ENCODE data around the gene MARCKS.

The MARCKS gene, protein sequence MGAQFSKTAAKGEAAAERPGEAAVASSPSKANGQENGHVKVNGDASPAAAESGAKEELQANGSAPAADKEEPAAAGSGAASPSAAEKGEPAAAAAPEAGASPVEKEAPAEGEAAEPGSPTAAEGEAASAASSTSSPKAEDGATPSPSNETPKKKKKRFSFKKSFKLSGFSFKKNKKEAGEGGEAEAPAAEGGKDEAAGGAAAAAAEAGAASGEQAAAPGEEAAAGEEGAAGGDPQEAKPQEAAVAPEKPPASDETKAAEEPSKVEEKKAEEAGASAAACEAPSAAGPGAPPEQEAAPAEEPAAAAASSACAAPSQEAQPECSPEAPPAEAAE

DNA sequence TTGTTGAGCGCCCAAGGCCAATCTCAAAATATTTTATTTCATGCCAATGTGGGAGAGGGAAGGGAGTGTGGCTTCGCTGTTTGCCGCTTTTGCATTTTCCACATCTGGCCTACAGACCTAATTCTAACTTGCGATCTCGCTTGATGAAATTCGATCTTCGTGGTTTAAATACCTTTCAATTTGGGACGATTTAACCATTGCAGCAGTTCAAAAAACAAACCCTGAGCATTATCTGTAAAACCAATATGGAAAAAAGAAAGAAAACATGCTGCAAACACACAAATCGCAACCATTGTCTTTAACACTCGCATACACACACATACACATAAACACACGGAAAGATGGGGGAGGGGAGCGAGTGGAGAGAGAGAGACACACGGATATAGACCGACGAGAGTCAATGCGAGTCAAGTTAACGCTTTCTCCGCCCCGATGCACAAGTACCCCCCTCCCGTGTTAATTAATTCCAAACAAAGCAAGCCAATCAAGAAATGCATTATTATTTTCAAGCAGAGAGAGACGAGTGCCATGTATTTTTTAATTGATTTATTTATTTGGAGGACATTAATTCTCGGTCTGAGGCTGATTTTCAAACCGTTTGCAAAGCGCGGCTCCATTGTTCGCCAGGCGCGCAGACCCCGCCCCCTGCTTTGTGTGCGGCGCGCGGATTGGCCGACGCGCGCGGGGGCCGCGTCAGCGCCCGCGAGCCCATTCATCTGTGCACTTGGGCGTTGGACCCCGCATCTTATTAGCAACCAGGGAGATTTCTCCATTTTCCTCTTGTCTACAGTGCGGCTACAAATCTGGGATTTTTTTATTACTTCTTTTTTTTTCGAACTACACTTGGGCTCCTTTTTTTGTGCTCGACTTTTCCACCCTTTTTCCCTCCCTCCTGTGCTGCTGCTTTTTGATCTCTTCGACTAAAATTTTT, at the start of gene MARCKS:
Gene MARCKS (plus strand): TSS at position 721 of the 931 bp plus-strand sequence. CDS start 401 bp downstream, outside the sequence.
- peak; percentile 96 for DNase-seq (ENCODE audit: low read depth)
- TF ChIP-seq, protein P1, sequence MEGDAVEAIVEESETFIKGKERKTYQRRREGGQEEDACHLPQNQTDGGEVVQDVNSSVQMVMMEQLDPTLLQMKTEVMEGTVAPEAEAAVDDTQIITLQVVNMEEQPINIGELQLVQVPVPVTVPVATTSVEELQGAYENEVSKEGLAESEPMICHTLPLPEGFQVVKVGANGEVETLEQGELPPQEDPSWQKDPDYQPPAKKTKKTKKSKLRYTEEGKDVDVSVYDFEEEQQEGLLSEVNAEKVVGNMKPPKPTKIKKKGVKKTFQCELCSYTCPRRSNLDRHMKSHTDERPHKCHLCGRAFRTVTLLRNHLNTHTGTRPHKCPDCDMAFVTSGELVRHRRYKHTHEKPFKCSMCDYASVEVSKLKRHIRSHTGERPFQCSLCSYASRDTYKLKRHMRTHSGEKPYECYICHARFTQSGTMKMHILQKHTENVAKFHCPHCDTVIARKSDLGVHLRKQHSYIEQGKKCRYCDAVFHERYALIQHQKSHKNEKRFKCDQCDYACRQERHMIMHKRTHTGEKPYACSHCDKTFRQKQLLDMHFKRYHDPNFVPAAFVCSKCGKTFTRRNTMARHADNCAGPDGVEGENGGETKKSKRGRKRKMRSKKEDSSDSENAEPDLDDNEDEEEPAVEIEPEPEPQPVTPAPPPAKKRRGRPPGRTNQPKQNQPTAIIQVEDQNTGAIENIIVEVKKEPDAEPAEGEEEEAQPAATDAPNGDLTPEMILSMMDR (conservative IDR thresholded peaks at IDR 0.05; ENCODE audit: low read depth, low read length): no peak
- H3K4me3 ChIP-seq (ENCODE audit: low read depth, low read length): peak within 1 kb of the TSS; percentile 99

DNA sequence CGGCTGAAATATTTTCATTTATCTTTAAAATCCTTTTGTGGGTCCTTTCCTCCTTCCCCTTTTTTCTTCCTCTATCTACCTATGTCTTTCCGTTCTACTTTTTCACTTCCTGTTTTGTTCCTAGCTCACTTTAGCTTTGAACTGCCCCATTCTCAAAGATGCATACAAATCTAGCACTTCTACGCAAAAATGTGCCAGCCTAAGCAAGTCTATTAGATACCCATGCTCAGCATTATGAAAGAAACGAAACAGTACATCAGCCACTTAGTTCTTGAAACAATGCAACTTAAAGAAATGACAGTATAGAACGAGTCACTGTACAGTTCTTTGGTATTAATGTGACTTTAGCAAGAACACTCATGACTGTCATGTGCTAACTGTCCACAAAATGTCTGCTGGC, 47.3 kb upstream of the MARCKS start:
- DNase-seq (ENCODE audit: low read depth): no peak
- TF ChIP-seq, protein P1 (conservative IDR thresholded peaks at IDR 0.05; ENCODE audit: low read depth, low read length): no peak
- H3K4me3 ChIP-seq (ENCODE audit: low read depth, low read length): no peak overlapping the region

DNA sequence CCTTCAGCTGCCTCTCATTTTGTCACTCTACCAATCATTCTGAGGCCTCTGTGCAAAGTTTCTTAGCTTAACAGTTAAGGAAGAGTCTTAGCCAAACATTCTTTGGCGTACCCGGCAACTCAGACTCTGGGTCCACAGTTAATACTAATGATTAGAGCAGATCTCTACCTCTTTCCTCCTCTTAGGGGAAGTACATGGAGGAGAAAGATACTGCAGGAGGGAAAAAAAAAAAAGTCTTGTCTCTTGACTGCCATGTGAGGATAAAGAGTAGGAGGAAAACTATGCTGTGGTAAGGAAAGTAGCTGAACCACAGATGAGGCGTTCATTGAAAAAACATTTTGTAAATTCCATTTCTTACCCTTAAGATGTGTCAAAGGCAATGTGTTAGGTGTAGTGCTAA, 44.0 kb upstream of the MARCKS start:
- TF ChIP-seq, protein P1 (conservative IDR thresholded peaks at IDR 0.05; ENCODE audit: low read depth, low read length): no peak
- peak; percentile 93 for DNase-seq (ENCODE audit: low read depth)
- H3K4me3 ChIP-seq (ENCODE audit: low read depth, low read length): no peak overlapping the region

DNA sequence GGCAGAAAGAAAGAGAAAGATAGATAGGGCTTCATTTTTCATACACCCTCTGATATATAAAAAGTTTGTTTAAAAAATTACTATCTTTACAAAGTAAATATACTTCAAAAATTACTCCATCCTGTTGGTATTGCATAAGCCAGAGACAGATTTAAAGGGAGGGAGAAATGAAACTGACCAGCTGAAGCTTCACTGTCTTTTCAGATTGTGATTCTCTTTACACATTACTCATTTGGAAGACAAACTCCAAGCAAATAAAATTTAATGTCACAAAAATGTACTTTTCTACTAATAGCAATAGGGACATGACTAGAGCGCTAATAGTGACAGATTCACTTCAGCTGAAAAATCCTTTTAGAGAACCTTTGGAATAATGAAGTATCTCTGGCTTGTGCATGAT, 38.6 kb upstream of the MARCKS start:
- DNase-seq (ENCODE audit: low read depth): peak; percentile 50
- TF ChIP-seq, protein P1 (conservative IDR thresholded peaks at IDR 0.05; ENCODE audit: low read depth, low read length): no peak
- H3K4me3 ChIP-seq (ENCODE audit: low read depth, low read length): no peak overlapping the region

DNA sequence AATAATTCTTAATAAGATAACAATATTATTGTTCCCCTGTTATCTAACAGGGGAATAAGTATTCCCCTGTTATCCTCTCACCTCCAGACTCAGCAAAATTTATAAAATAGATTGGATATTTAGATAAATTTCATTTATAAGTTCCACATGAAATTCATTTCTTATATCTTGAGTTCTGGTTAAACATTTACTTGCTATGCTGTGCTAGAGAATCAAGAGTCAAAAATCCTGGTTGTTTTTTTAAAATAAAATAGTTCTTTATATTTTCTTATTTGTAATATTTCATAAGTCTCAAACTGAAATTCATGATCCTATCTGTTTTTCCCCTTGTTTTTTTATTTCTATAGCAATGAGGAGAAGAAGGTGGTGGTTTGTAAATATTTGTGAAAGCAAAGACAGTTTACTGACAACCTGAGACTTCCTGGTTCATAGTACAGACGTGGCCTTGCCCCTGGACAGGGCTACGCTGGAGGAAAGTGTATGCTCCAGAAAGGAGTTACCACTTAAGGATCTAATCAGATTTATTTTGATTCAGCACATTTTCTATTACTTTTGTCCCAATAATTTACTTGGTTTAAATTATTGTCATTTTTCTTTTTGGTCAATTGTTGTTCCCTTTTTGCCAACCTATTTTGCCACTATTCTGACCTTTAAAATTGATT, 37.8 kb upstream of the MARCKS start:
- TF ChIP-seq, protein P1 (conservative IDR thresholded peaks at IDR 0.05; ENCODE audit: low read depth, low read length): no peak
- DNase-seq (ENCODE audit: low read depth): no peak

DNA sequence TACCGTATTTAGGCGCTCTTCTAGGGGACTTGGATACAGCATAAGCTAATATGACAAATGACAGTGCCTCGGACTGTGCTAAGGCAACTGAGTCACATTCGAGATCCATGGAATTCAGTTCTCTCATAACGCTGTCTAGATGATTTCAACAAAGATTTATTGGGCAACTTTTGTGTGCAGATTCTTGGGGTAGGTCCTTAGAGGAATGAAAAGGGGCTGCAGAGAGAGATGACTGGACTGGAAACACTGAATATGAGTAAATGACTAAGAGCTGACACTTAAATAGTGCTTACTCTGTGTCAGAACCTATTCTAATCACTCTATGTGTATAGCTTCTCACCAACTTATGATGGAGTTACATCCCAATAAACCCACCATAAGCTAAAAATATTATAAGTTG, 36.4 kb upstream of the MARCKS start:
- H3K4me3 ChIP-seq (ENCODE audit: low read depth, low read length): no peak overlapping the region
- no peak for DNase-seq (ENCODE audit: low read depth)

More for the DNA sequence above, 37.8 kb upstream of the MARCKS start:
- H3K4me3 ChIP-seq (ENCODE audit: low read depth, low read length): no peak overlapping the region

More for the DNA sequence above, 36.4 kb upstream of the MARCKS start:
- TF ChIP-seq, protein P1 (conservative IDR thresholded peaks at IDR 0.05; ENCODE audit: low read depth, low read length): no peak
